OCI-LY1 (cell line): ENCODE results near the gene SH3PXD2A.

Experiments
- EZH2 ChIP-seq: fragments of 200-600 bp; sonication (generic), shearing (Covaris generic); IDR thresholded peaks from 2 replicates; pipeline ENCODE4 v1.8.0; 2017; ENCODE audit warnings: borderline replicate concordance, mixed run types, mild to moderate bottlenecking, antibody characterized with exemption, low read length, moderate library complexity, mixed read lengths
- TF ChIP-seq, protein P1 (sequence below): fragments of 200-600 bp; sonication (generic), shearing (Covaris generic); IDR thresholded peaks from 2 replicates; pipeline ENCODE4 v1.5.1; 2017; ENCODE audit warnings: mild to moderate bottlenecking, antibody characterized with exemption, low read length, moderate library complexity, mixed read lengths

DNA sequence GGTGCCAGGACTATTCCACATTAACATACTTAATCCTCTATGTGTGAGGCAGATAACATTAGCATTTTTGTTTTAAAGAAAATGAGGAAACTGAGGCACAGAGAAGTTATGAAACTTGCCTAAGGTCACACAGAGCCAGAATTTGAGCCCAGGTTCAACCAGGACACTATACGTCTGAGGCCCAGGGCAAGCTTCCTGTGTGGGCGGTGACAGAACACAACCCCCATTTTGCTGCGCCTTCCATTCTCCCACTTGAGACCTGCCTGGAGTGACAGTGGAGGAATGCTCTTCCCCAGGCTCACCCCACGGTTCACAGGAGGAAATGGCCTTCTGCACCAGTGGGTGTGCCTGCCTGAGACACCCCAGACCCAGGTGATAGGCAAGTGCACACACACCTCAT lies 164.1 kb downstream of the SH3PXD2A start:
- TF ChIP-seq, protein P1, sequence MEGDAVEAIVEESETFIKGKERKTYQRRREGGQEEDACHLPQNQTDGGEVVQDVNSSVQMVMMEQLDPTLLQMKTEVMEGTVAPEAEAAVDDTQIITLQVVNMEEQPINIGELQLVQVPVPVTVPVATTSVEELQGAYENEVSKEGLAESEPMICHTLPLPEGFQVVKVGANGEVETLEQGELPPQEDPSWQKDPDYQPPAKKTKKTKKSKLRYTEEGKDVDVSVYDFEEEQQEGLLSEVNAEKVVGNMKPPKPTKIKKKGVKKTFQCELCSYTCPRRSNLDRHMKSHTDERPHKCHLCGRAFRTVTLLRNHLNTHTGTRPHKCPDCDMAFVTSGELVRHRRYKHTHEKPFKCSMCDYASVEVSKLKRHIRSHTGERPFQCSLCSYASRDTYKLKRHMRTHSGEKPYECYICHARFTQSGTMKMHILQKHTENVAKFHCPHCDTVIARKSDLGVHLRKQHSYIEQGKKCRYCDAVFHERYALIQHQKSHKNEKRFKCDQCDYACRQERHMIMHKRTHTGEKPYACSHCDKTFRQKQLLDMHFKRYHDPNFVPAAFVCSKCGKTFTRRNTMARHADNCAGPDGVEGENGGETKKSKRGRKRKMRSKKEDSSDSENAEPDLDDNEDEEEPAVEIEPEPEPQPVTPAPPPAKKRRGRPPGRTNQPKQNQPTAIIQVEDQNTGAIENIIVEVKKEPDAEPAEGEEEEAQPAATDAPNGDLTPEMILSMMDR = no peak
- no peak for TF ChIP-seq EZH2
